HG03575 (cell line): ENCODE measurements around the gene ATP9B.

Experiments used
- ATAC-seq: cut with Tn5 transposase; IDR thresholded peaks from one replicate; pipeline ENCODE4 v1.9.1; 2021; ENCODE audit not compliant: unreplicated experiment, insufficient number of reproducible peaks, low FRiP score; ENCODE audit errors: extremely low read depth

Gene ATP9B

DNA sequence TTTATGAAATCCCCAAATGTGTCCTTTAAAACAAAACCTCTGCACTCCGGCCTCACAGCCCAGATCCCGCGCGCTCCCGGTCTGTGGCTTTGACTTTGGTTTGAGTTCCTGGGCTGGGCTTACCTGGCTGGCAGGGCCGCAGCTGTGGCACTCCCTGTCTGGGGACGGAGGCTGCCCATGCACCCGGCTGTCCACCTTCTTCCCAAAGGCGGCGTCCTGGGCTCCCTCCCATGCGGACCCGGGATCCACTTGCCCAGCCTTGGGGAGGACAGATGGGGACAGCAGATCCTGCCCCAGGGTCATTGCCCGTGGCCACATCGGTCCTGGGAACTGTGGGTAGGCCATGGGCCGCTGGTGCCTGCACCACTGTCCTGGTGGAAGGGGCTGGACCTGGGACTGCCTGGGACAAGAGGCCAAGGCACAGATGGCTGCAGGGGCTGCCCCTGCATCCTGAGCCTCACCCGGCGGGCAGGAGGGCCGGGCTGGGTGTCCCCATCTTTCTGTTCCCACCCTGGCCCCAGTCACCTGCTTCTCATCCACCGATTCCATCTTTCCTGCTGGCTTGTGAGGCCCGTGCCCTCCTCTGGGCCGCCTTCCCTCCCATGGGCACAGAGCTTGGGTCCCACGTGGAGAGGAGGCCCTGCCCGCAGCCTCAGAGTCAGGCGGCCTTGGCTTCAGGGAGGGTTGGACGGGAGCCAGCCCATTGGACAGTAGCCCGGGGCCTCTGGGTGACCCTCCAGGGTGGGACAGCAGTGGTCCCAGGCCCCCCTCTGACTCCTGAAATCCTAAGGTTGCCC, 354.2 kb downstream of the ATP9B start:
- no peak for ATAC-seq

GRCh38 chr18:79424008-79424565, 354.9 kb downstream of the ATP9B start:
- ATAC-seq: no peak

GRCh38 chr18:79424880-79425568, 355.8 kb downstream of the ATP9B start:
- no peak for ATAC-seq

- no peak for ATAC-seq
Measured at GRCh38 chr18:79425569-79425886, 356.3 kb downstream of the ATP9B start.

GRCh38 chr18:79426376-79427300, 357.4 kb downstream of the ATP9B start:
- no peak for ATAC-seq

DNA sequence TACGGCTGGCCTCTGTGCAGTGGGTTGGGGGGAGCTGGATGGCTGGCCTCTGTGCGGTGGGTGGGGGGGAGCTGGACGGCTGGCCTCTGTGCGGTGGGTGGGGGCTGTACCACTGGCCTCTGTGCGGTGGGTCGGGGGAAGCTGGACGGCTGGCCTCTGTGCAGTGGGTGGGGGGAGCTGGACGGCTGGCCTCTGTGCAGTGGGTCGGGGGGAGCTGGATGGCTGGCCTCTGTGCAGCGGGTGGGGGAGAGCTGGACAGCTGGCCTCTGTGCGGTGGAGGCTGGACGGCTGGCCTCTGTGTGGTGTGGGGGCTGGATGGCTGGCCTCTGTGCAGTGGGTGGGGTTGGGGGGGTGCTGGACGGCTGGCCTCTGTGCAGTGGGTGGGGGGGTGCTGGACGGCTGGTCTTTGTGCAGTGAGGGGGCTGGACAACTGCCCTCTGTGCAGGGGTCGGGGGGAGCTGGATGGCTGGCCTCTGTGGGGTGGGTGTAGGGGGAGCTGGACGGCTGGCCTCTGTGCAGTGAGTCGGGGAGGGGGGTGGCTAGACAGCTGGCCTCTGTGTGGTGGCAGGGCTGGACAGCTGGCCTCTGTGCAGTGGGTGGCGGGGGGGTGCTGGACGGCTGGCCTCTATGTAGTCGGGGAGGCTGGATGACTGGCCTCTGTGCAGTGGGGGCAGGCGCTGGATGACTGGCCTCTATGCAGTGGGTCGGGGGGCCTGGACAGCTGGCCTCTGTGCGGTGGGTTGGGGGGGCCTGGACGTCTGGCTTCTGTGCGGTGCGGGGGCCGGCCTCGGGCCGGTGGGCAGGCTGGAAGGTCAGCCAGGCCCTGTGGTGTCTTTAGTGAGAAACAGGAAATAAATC, 358.4 kb downstream of the ATP9B start:
- no peak for ATAC-seq
